ENCODE results near the gene DPYD.

Gene DPYD

GRCh38 chr1:97073936-97074335, 846.9 kb downstream of the DPYD start:
- no peak for DNase-seq

- no peak for DNase-seq
These were observed 847.7 kb downstream of the DPYD start for GRCh38 chr1:97073169-97073568.

DNA sequence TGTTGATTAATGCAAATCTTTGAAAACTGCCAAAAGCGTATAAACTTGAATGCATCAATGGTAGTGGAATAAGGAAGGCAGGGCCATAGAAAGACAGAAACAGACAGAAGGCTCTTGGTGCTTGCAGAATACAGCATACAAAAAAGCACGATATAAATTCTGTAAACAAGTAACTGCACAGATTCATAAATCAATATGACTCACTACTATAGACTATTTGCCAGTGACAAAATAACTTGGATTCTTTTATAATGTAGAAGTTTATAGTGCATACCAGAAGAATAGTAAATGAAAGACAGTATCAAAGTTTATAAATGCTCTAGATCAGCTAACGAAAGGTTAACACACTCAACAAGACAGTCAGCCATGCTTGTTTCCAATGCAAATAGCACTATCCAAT, 849.7 kb downstream of the DPYD start:
- DNase-seq: no peak

DNA sequence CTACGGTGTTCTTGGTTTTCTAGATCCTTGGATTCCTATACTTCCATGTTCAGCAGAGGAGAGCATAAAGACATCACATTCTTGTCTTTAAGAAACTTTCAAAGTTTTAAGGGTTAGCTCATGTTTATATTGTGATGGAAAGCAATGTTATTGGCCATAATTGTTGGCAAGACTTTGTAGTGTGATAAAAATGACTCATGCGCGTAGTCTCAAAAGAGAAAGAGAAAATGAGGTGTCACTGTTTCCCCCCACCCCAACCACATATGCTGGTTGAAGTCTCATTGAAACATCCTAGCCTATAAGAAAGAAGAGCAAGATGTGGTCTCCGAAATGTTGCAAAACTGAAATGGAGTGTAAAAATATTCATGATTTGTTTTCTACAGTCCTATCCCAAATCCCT, 850.5 kb downstream of the DPYD start:
- no peak for DNase-seq

DNA sequence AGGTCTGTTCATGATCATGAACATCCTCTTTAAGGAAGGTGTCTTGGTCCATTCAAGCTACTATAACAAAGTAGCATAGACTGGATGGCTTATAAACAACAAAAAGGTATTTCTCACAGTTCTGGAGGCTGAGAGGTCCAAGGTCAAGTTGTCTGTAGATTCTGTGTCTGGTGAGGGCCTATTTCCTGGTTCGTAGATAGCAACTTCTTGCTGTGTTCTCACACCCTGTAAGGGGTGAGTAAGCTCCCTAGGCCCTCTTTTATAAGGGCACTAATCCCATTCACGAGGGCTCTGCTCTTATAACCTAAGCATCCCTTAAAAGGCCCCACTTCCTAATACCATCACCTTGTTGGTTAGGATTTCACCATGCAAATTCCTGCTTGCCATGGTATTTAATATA, 851.5 kb downstream of the DPYD start:
- no peak for DNase-seq

DNA sequence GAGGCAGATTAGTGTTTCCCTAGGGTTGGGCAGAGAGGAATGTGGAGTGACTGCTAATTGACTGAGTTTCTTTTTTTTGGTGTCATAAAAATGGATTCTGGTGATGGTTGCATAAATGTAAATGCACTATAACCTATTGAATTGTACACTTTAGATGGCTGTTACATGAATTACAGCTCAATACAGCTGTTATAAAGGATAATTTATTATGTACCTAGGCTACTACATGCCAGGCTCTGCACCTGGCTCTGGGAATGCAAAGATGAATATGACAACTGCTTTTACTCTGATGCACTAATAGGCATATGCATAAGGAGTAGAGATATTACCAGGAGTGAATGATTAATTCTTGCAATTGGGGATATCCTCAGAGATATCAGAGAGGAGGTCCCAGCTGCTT, 854.0 kb downstream of the DPYD start:
- no peak for DNase-seq

DNA sequence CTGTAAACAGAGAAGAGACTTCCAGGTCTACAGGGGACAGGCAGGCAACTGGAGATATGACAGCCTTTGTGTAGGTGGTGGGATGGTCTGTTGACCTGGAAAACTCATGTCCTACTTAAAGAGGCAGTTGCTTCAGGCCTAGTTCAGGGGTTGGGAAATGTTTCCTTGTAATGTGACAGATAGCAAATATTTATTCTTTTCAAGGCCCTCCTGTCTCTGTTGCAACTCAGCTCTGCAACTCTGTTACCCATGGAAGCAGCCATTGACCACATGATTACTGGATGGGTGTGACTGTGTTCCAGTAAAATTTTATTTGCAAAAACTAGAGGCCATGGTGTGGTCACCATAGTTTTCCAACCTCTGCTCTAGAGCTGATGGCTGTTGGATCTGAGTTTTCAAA, 857.3 kb downstream of the DPYD start:
- no peak for DNase-seq

- no peak for DNase-seq
These were observed 859.2 kb downstream of the DPYD start for GRCh38 chr1:97061604-97062003.

- no peak for DNase-seq
These were observed 864.4 kb downstream of the DPYD start for GRCh38 chr1:97056386-97056785.

- DNase-seq: no peak
These were observed 867.6 kb downstream of the DPYD start for GRCh38 chr1:97053268-97053667.

DNA sequence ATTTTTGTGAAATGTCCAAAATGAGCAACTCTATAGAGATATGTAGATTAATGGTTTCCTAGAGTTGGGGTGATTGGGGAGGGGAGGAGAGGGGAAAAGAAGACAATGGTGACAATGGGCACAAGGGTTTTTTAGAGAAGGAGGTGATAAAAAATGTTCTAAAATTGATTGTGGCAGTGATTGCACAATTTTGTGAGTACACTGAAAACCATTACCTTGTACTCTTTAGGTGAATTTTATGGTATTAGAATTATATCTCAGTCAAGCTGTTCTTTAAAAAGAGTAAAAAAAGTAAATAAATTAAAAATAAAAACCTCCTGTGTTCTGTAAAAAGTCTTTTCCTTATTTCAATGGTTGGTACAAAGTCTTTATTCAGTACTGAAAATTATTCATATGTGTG, 869.0 kb downstream of the DPYD start:
- no peak for DNase-seq

GRCh38 chr1:97050506-97050905, 870.3 kb downstream of the DPYD start:
- no peak for DNase-seq

DNA sequence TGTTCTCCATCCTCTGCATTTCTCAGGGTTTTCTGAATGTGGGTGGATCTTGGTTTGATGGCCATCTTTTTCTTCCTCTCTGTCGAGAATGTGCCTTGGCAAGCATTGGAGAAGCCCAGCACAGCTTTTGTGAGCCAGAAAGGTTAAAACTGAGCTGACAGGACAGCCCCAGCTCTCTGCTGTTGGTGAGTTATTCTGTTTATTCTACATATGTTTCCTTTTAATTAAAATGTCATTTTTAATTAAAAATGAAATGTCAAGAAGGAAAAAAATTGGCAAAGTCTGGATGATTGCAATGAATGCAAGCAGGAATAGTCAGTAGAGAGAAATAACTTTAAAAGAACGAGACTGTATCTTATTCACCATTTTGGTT, 873.4 kb downstream of the DPYD start:
- DNase-seq: no peak

GRCh38 chr1:97046765-97047420, 873.9 kb downstream of the DPYD start:
- DNase-seq: no peak

GRCh38 chr1:97044159-97044760, 876.6 kb downstream of the DPYD start:
- no peak for DNase-seq

GRCh38 chr1:97042551-97042950, 878.3 kb downstream of the DPYD start:
- DNase-seq: no peak

DNA sequence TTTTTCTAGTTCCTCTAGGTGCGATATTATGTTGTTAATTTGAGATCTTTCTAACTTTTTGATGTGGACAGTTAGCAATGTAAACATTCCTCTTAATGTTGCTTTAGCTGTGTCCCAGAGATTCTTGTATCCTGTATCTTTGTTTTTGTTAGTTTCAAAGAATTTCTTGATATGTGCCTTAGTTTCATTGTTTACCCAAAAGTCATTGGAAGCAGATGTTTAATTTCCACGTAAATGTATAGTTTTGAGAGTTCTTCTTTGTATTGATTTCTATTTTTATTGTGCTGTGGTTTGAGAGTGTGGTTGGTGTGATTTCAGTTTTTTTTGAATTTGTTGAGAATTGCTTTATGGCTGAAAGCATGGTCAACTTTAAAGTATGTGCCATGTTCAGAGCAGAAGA, 879.8 kb downstream of the DPYD start:
- no peak for DNase-seq

DNA sequence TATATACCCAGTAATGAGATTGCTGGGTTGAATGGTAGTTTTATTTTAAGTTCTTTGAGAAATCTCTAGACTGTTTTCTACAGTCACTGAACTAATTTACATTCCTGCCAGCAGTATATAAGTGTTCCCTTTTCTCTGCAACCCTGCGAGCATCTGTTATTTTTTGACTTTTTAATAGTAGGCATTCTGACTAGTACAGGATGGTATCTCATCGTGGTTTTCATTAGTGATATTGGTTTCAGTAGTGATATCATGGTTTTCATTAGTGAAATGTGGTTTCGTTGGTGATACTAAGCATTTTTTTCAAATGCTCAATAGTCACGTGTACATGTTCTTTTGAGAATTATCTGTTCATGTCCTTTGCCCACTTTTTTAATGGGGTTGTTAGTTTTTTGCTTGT, 882.4 kb downstream of the DPYD start:
- DNase-seq: no peak

- DNase-seq: no peak
These were observed 886.2 kb downstream of the DPYD start for GRCh38 chr1:97034651-97035050.

DNA sequence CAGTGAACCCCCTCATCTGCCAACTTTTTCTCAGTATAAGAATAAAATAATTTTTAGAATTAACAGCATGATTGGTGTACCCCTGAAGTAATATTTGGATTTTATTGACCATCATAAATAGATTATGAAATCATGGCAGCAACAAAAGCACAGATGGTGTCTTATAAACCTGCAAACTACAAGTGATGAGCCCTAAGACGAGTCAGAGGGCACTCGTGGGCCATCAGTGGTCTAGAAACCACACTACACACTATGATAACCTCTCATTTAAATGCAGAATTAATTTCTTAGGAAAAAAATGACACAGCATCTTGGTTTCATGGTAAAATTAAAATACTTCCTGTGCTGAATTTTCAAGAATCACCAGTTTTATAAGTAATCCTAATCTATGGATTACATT, 886.9 kb downstream of the DPYD start:
- no peak for DNase-seq

Measured in activated CD4-positive, alpha-beta T cell treated with anti-CD3 and anti-CD28 coated beads, Interleukin-2, Interleukin-6, amounts not matched to agents 100 ng/mL and 50 ng/mL, durations not matched to agents 16 hours and 8 hours (primary cell).